Activated CD8-positive, alpha-beta memory T cell treated with anti-CD3 and anti-CD28 coated beads, Interleukin-2, amount 50 U/mL, for 4 hours (primary cell): Measurements from ENCODE around the gene CRTC3.

Experiments
- DNase-seq: peaks from one replicate; pipeline ENCODE4 v3.0.0-alpha.2; 2020

CRTC3 gene

GRCh38 chr15:90564590-90564989 is 34.9 kb downstream of the CRTC3 start:
- DNase-seq, result no peak

GRCh38 chr15:90565866-90566265 is 36.1 kb downstream of the CRTC3 start:
- no peak for DNase-seq

GRCh38 chr15:90570643-90571042 is 40.9 kb downstream of the CRTC3 start:
- DNase-seq, result no peak

GRCh38 chr15:90571063-90571541 is 41.4 kb downstream of the CRTC3 start:
- DNase-seq, result no peak

- no peak for DNase-seq
Observed at GRCh38 chr15:90572893-90573292, 43.2 kb downstream of the CRTC3 start.

- no peak for DNase-seq
Observed at GRCh38 chr15:90576711-90577389, 47.1 kb downstream of the CRTC3 start.

GRCh38 chr15:90579213-90579612 is 49.5 kb downstream of the CRTC3 start:
- no peak for DNase-seq

GRCh38 chr15:90580099-90580498 is 50.4 kb downstream of the CRTC3 start:
- no peak for DNase-seq

GRCh38 chr15:90580541-90580940 is 50.8 kb downstream of the CRTC3 start:
- no peak for DNase-seq

- DNase-seq, result no peak
Observed at GRCh38 chr15:90580946-90581345, 51.2 kb downstream of the CRTC3 start.

- DNase-seq, result peak; percentile 38
Observed at GRCh38 chr15:90581771-90582352, 52.1 kb downstream of the CRTC3 start.

GRCh38 chr15:90582553-90582952 is 52.8 kb downstream of the CRTC3 start:
- DNase-seq, result no peak

GRCh38 chr15:90583471-90584252 is 53.9 kb downstream of the CRTC3 start:
- no peak for DNase-seq

GRCh38 chr15:90584841-90585240 is 55.1 kb downstream of the CRTC3 start:
- DNase-seq, result no peak

GRCh38 chr15:90585863-90586262 is 56.1 kb downstream of the CRTC3 start:
- DNase-seq, result no peak

- no peak for DNase-seq
Observed at GRCh38 chr15:90586948-90587347, 57.2 kb downstream of the CRTC3 start.

- DNase-seq, result no peak
Observed at GRCh38 chr15:90588427-90588826, 58.7 kb downstream of the CRTC3 start.

- no peak for DNase-seq
Observed at GRCh38 chr15:90591524-90591923, 61.8 kb downstream of the CRTC3 start.

- DNase-seq, result no peak
Observed at GRCh38 chr15:90592131-90592881, 62.6 kb downstream of the CRTC3 start.

GRCh38 chr15:90593499-90594158 is 63.9 kb downstream of the CRTC3 start:
- no peak for DNase-seq

GRCh38 chr15:90594301-90594738 is 64.6 kb downstream of the CRTC3 start:
- peak; percentile 79 for DNase-seq

GRCh38 chr15:90595763-90596155 is 66.0 kb downstream of the CRTC3 start:
- DNase-seq, result no peak

GRCh38 chr15:90596943-90597342 is 67.2 kb downstream of the CRTC3 start:
- no peak for DNase-seq
